ENCODE measurements around the gene GTSE1. TPM values are rescaled to one million over a fixed set of nuclear protein-coding genes. Genes with fewer than 3 reads are reported as not detected.

The GTSE1 gene
- total RNA-seq, 1 experiment from 2014 or later = 46.1 TPM

DNA sequence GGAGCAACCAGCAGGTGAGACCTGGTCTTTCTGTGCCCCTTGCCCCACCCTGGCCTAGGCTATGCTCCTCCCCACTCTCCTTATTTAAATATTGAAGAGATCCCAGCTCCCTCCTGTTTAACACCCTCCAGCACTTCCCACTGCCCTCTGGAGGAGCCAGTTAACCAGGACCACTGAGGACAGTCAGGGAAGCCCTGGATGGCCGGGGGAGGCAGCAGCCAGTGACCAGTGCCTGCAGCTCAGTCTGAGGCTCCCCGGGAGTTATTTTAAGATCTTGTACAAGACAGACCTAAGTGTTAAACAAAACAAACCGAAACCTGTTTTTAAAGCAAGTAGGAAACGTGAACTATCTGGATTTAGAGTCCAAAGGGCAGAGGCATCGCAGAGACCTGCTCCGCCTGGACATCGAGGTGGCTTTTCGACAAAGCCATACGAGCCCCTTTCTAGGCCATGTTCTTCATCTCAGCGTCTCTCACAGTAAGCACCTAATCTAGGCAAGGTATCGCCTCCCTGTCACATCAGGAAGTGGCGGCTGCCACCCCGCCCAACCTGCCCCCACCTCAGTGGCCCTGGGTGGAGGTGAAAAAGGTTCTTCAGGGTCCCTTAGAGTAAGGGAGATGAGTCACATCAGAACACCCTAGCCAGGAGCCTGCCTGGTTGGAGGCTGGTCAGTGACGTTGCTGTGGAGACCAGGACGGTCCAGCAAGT lies 74.1 kb downstream of the GTSE1 start:
- intact Hi-C loops (cut with micrococcal nuclease) = no loop called here
- Histone ChIP-seq H3K9me3 (ENCODE audit: control insufficient read depth in 1 of 2, insufficient read depth in 1 of 2, low read depth in 1 of 2, low read length in 2 of 2) (peaks cover under 1 to 2% of the 10 kb centered on the region in 2 experiments; a peak in 2 of 4 replicates), H3K9ac (ENCODE audit: low read length) (no peak overlapping the region), H3K27me3 (ENCODE audit: insufficient read depth, low read length) (no peaks in the 10 kb centered on the region), H3K27ac (ENCODE audit: low read depth, low read length) (no peak overlapping the region), H3K36me3 (ENCODE audit: control insufficient read depth in 1 of 2, insufficient read depth in 2 of 2, low read length in 2 of 2) (peaks cover 0 to 2% of the 10 kb centered on the region in 2 experiments; a peak in 1 of 4 replicates), H3K9me2 (ENCODE audit: insufficient read depth) (no peaks in the 10 kb centered on the region), H2AFZ (ENCODE audit: low read depth, low read length, poor library complexity, severe bottlenecking) (no peak overlapping the region), H3K4me1 (ENCODE audit: control insufficient read depth in 1 of 2, insufficient read depth in 2 of 2, low read length in 2 of 2) (peaks cover 4 to 18% of the 10 kb centered on the region in 2 experiments; a peak in 3 of 4 replicates), H3K4me3 (replicated peaks in 1 of 2; ENCODE audit: low read depth in 1 of 2, low read length in 2 of 2) (no peak overlapping the region), H3K79me2 (ENCODE audit: insufficient read depth, low read length) (no peaks in the 10 kb centered on the region), H4K20me1 (ENCODE audit: insufficient read depth) (no peaks in the 10 kb centered on the region), H3K4me2 (ENCODE audit: low read length) (no peak overlapping the region)
- CTCF ChIA-PET = interaction anchor here (4.1 kb wide), 1 partner anchor 170 kb away, joined by 146 read pairs; the partner anchor contains the start of gene CELSR1
- TF ChIP-seq, protein P1, sequence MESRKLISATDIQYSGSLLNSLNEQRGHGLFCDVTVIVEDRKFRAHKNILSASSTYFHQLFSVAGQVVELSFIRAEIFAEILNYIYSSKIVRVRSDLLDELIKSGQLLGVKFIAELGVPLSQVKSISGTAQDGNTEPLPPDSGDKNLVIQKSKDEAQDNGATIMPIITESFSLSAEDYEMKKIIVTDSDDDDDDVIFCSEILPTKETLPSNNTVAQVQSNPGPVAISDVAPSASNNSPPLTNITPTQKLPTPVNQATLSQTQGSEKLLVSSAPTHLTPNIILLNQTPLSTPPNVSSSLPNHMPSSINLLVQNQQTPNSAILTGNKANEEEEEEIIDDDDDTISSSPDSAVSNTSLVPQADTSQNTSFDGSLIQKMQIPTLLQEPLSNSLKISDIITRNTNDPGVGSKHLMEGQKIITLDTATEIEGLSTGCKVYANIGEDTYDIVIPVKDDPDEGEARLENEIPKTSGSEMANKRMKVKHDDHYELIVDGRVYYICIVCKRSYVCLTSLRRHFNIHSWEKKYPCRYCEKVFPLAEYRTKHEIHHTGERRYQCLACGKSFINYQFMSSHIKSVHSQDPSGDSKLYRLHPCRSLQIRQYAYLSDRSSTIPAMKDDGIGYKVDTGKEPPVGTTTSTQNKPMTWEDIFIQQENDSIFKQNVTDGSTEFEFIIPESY (IDR thresholded peaks at IDR 0.05; ENCODE audit: extremely low read depth, insufficient replicate concordance, low read length) = no peak
- TF ChIP-seq, protein P2, sequence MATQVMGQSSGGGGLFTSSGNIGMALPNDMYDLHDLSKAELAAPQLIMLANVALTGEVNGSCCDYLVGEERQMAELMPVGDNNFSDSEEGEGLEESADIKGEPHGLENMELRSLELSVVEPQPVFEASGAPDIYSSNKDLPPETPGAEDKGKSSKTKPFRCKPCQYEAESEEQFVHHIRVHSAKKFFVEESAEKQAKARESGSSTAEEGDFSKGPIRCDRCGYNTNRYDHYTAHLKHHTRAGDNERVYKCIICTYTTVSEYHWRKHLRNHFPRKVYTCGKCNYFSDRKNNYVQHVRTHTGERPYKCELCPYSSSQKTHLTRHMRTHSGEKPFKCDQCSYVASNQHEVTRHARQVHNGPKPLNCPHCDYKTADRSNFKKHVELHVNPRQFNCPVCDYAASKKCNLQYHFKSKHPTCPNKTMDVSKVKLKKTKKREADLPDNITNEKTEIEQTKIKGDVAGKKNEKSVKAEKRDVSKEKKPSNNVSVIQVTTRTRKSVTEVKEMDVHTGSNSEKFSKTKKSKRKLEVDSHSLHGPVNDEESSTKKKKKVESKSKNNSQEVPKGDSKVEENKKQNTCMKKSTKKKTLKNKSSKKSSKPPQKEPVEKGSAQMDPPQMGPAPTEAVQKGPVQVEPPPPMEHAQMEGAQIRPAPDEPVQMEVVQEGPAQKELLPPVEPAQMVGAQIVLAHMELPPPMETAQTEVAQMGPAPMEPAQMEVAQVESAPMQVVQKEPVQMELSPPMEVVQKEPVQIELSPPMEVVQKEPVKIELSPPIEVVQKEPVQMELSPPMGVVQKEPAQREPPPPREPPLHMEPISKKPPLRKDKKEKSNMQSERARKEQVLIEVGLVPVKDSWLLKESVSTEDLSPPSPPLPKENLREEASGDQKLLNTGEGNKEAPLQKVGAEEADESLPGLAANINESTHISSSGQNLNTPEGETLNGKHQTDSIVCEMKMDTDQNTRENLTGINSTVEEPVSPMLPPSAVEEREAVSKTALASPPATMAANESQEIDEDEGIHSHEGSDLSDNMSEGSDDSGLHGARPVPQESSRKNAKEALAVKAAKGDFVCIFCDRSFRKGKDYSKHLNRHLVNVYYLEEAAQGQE (IDR thresholded peaks at IDR 0.05; ENCODE audit: low read depth) = no peak
- TF ChIP-seq TCF7L2 (IDR thresholded peaks at IDR 0.05; ENCODE audit: borderline replicate concordance, extremely low read depth, insufficient read depth, insufficient read length) = no peak
- TF ChIP-seq SIN3A (IDR thresholded peaks at IDR 0.05; ENCODE audit: low read depth) = no peak
- TF ChIP-seq ZNF274 (IDR thresholded peaks at IDR 0.05; ENCODE audit: low read depth, low read length) = no peak
- TF ChIP-seq CEBPB (IDR thresholded peaks at IDR 0.05; ENCODE audit: low read depth) = no peak
- ATAC-seq (no peak), DNase-seq (ENCODE audit: low read depth, low spot score) (no peak)
- POLR2A ChIA-PET = no interaction called here
- RAD21 ChIA-PET (ENCODE audit: low non-redundant PET in 1 of 2, low total read pairs in 2 of 2, uncharacterized antibody in 2 of 2, unreplicated experiment in 2 of 2) = no interaction called here
- no TSS peak for BruUV-seq (replicated peaks)
